ENCODE measurements around the gene DOCK3.

The DOCK3 gene

DNA sequence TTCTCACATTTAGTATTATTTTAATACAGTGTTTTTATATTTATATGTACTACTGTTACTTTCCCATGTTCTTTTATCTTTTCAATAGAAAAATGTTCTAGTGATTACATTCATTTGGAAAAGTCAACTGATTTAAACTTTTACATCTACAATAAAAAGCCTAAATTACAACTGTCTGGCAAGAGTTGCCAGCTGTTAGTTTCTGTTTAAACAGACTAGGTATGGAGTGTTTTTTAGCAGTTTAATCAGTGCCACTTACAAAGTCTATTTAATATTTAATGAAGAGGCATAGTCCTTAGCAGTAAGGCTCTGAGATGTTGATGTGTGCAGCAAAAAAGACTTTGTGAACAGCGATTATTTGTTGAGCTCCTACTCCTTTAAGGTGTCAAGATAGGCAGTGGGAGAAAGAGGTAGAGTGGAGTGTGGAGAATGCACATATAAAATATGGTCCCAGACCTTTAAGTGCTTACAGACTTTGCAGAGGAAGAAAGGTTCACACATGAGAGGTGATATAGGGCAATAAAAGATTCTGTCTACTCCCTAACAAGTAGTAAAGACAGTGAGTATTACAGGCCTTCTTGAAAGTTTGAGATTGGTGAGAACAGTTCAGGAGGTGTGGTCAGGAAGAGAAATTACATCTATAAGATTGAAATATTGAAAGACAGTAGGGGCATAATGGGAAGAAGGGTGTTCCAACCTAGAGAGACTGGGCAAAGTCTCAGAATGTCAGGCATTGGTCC, 320.5 kb downstream of the DOCK3 start:
- Histone ChIP-seq H3K27me3 (ENCODE audit: insufficient read depth, low read length, poor library complexity) (no peaks in the 10 kb centered on the region), H3K9ac (ENCODE audit: low read length) (no peak overlapping the region), H3K4me1 (ENCODE audit: control insufficient read depth, low read depth, low read length) (no peaks in the 10 kb centered on the region), H3K23ac (ENCODE audit: low read length) (no peak overlapping the region), H3K79me2 (ENCODE audit: control insufficient read depth, insufficient read depth, low read length) (no peaks in the 10 kb centered on the region), H2BK120ac (ENCODE audit: low read depth, low read length) (no peak overlapping the region), H3K18ac (ENCODE audit: low read length) (no peak overlapping the region), H3K56ac (ENCODE audit: low read length) (no peak overlapping the region), H4K8ac (ENCODE audit: low read depth, low read length) (no peak overlapping the region), H3K36me3 (ENCODE audit: control insufficient read depth, insufficient read depth, low read length) (no peaks in the 10 kb centered on the region), H3K79me1 (ENCODE audit: low read length) (no peaks in the 10 kb centered on the region), H3K4me2 (ENCODE audit: low read length) (no peak overlapping the region), H4K5ac (ENCODE audit: low read length) (no peak overlapping the region), H3K4ac (ENCODE audit: low read depth, low read length) (no peak overlapping the region), H2BK5ac (ENCODE audit: low read length) (no peak overlapping the region), H3K27ac (ENCODE audit: low read depth, low read length) (no peak overlapping the region), H2AK5ac (ENCODE audit: low read length) (no peak overlapping the region), H2BK15ac (replicated peaks; ENCODE audit: low read depth) (no peak overlapping the region), H3K4me3 (ENCODE audit: low read length) (no peak overlapping the region)
- WGBS (ENCODE audit: extremely low coverage, insufficient coverage, low lambda C conversion rate), result no CpG with 5 or more reads among the region's 1 CpG
- no peak for DNase-seq

- Histone ChIP-seq H3K27ac (ENCODE audit: low read depth, low read length) (no peak overlapping the region), H3K18ac (ENCODE audit: low read length) (no peak overlapping the region), H4K5ac (ENCODE audit: low read length) (no peak overlapping the region), H3K23ac (ENCODE audit: low read length) (no peak overlapping the region), H2BK15ac (replicated peaks; ENCODE audit: low read depth) (no peak overlapping the region), H3K79me2 (ENCODE audit: control insufficient read depth, insufficient read depth, low read length) (no peaks in the 10 kb centered on the region), H2BK120ac (ENCODE audit: low read depth, low read length) (no peak overlapping the region), H3K4me2 (ENCODE audit: low read length) (no peak overlapping the region), H3K56ac (ENCODE audit: low read length) (no peak overlapping the region), H3K4me3 (ENCODE audit: low read length) (no peak overlapping the region), H3K4ac (ENCODE audit: low read depth, low read length) (no peak overlapping the region), H3K27me3 (ENCODE audit: insufficient read depth, low read length, poor library complexity) (no peaks in the 10 kb centered on the region), H3K9ac (ENCODE audit: low read length) (no peak overlapping the region), H3K4me1 (ENCODE audit: control insufficient read depth, low read depth, low read length) (no peaks in the 10 kb centered on the region), H2AK5ac (ENCODE audit: low read length) (no peak overlapping the region), H3K36me3 (ENCODE audit: control insufficient read depth, insufficient read depth, low read length) (no peaks in the 10 kb centered on the region), H2BK5ac (ENCODE audit: low read length) (no peak overlapping the region), H4K8ac (ENCODE audit: low read depth, low read length) (no peak overlapping the region), H3K79me1 (ENCODE audit: low read length) (no peaks in the 10 kb centered on the region)
- no peak for DNase-seq
Observed at GRCh38 chr3:51002495-51002894, 327.8 kb downstream of the DOCK3 start.

DNA sequence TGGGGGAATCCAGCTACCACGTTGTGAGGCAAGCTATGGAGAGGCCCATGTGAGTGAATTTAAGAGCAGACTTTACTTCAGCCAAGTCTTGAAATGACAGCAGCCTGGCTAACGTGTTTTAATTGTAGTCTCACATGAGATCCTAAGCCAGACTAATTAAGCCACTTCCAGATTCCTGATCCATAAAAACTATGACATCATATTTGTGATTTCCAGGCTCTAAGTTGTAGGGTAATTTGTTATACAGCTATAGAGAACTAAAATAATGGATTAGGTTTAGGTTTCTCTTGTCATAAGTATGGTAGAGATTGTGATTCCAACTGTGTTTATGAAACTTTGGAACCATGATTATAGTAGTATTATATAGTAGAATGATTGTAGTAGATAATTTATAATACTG, 329.5 kb downstream of the DOCK3 start:
- Histone ChIP-seq H2BK120ac (ENCODE audit: low read depth, low read length) (no peak overlapping the region), H3K9ac (ENCODE audit: low read length) (no peak overlapping the region), H2AK5ac (ENCODE audit: low read length) (no peak overlapping the region), H3K4me2 (ENCODE audit: low read length) (no peak overlapping the region), H3K23ac (ENCODE audit: low read length) (peak overlapping the region; percentile 24), H3K4me3 (ENCODE audit: low read length) (no peak overlapping the region), H4K5ac (ENCODE audit: low read length) (no peak overlapping the region), H2BK5ac (ENCODE audit: low read length) (no peak overlapping the region), H4K8ac (ENCODE audit: low read depth, low read length) (no peak overlapping the region), H3K79me2 (ENCODE audit: control insufficient read depth, insufficient read depth, low read length) (no peaks in the 10 kb centered on the region), H3K4ac (ENCODE audit: low read depth, low read length) (no peak overlapping the region), H3K79me1 (ENCODE audit: low read length) (no peaks in the 10 kb centered on the region), H3K27ac (ENCODE audit: low read depth, low read length) (no peak overlapping the region), H3K18ac (ENCODE audit: low read length) (no peak overlapping the region), H3K27me3 (ENCODE audit: insufficient read depth, low read length, poor library complexity) (no peaks in the 10 kb centered on the region), H3K4me1 (ENCODE audit: control insufficient read depth, low read depth, low read length) (no peaks in the 10 kb centered on the region), H3K56ac (ENCODE audit: low read length) (no peak overlapping the region), H2BK15ac (replicated peaks; ENCODE audit: low read depth) (no peak overlapping the region), H3K36me3 (ENCODE audit: control insufficient read depth, insufficient read depth, low read length) (no peaks in the 10 kb centered on the region)
- WGBS (ENCODE audit: extremely low coverage, insufficient coverage, low lambda C conversion rate), result no CpG with 5 or more reads among the region's 2 CpGs
- DNase-seq, result no peak

DNA sequence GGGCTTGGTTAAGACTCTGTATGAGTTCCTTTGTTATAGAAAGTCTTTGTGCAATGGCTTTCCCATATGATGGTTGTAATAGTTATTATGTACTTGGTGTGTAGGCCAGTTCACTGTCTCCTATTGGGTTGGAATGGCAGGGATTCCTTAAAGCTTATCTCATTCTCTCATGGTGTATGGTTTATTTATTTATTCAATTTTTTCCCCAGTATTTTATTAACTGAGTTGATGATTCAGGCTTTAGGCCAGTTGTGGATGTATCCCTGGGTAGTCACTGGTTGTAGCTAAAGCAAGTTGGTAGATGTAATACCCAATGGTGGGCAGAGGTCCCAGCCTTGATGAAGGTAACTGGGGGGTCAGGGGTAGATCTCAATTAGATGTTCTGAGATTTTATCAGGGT, 349.4 kb downstream of the DOCK3 start:
- Histone ChIP-seq H3K36me3 (ENCODE audit: control insufficient read depth, insufficient read depth, low read length) (no peaks in the 10 kb centered on the region), H2AK5ac (ENCODE audit: low read length) (no peak overlapping the region), H3K79me1 (ENCODE audit: low read length) (no peaks in the 10 kb centered on the region), H4K5ac (ENCODE audit: low read length) (no peak overlapping the region), H2BK120ac (ENCODE audit: low read depth, low read length) (no peak overlapping the region), H3K56ac (ENCODE audit: low read length) (no peak overlapping the region), H3K4ac (ENCODE audit: low read depth, low read length) (no peak overlapping the region), H3K79me2 (ENCODE audit: control insufficient read depth, insufficient read depth, low read length) (no peaks in the 10 kb centered on the region), H4K8ac (ENCODE audit: low read depth, low read length) (no peak overlapping the region), H2BK5ac (ENCODE audit: low read length) (no peak overlapping the region), H3K18ac (ENCODE audit: low read length) (no peak overlapping the region), H3K23ac (ENCODE audit: low read length) (no peak overlapping the region), H3K4me2 (ENCODE audit: low read length) (no peak overlapping the region), H3K27ac (ENCODE audit: low read depth, low read length) (no peak overlapping the region), H3K4me3 (ENCODE audit: low read length) (no peak overlapping the region), H2BK15ac (replicated peaks; ENCODE audit: low read depth) (no peak overlapping the region), H3K27me3 (ENCODE audit: insufficient read depth, low read length, poor library complexity) (no peaks in the 10 kb centered on the region), H3K4me1 (ENCODE audit: control insufficient read depth, low read depth, low read length) (peaks cover 2% of the 10 kb centered on the region), H3K9ac (ENCODE audit: low read length) (no peak overlapping the region)
- no peak for DNase-seq

- peak; percentile 27 for DNase-seq
- no peaks in the 10 kb centered on the region for H3K36me3 ChIP-seq (ENCODE audit: control insufficient read depth, insufficient read depth, low read length)
- H3K27me3 ChIP-seq (ENCODE audit: insufficient read depth, low read length, poor library complexity), result no peaks in the 10 kb centered on the region
- peak overlapping the region; percentile 68 for H3K23ac ChIP-seq (ENCODE audit: low read length)
- H2AK5ac ChIP-seq (ENCODE audit: low read length), result no peak overlapping the region
- H3K79me2 ChIP-seq (ENCODE audit: control insufficient read depth, insufficient read depth, low read length), result no peaks in the 10 kb centered on the region
- H3K4me2 ChIP-seq (ENCODE audit: low read length), result no peak overlapping the region
- H3K27ac ChIP-seq (ENCODE audit: low read depth, low read length), result no peak overlapping the region
- no peak overlapping the region for H3K4ac ChIP-seq (ENCODE audit: low read depth, low read length)
- no peaks in the 10 kb centered on the region for H3K79me1 ChIP-seq (ENCODE audit: low read length)
- no peak overlapping the region for H4K5ac ChIP-seq (ENCODE audit: low read length)
- no peak overlapping the region for H3K18ac ChIP-seq (ENCODE audit: low read length)
- H2BK15ac ChIP-seq (replicated peaks; ENCODE audit: low read depth), result no peak overlapping the region
- no peak overlapping the region for H2BK5ac ChIP-seq (ENCODE audit: low read length)
- H3K4me3 ChIP-seq (ENCODE audit: low read length), result no peak overlapping the region
- peaks cover 2% of the 10 kb centered on the region for H3K4me1 ChIP-seq (ENCODE audit: control insufficient read depth, low read depth, low read length)
- no CpG with 5 or more reads among the region's 10 CpGs for WGBS (ENCODE audit: extremely low coverage, insufficient coverage, low lambda C conversion rate)
- no peak overlapping the region for H4K8ac ChIP-seq (ENCODE audit: low read depth, low read length)
- no peak overlapping the region for H3K56ac ChIP-seq (ENCODE audit: low read length)
- no peak overlapping the region for H3K9ac ChIP-seq (ENCODE audit: low read length)
- H2BK120ac ChIP-seq (ENCODE audit: low read depth, low read length), result no peak overlapping the region
Observed at GRCh38 chr3:51024765-51025632, 350.3 kb downstream of the DOCK3 start.

Measured in mesendoderm (in vitro differentiated cells).